Eye (tissue), 1 donor: ENCODE measurements around the gene TCIRG1.
A peak's percentile ranks its signal among the peaks of the same experiment; 100 is the strongest.

Source experiments
- DNase-seq: peaks from one replicate; pipeline ENCODE4 v3.0.0-alpha.2; 2015

TCIRG1 gene

GRCh38 chr11:68052137-68052873 is 13.5 kb downstream of the TCIRG1 start:
- DNase-seq = no peak

- peak; percentile 35 for DNase-seq
These were observed 14.3 kb downstream of the TCIRG1 start for GRCh38 chr11:68053117-68053516.

- DNase-seq = no peak
These were observed 15.4 kb downstream of the TCIRG1 start for GRCh38 chr11:68053981-68054812.

GRCh38 chr11:68056317-68057285 is 17.8 kb downstream of the TCIRG1 start:
- no peak for DNase-seq

GRCh38 chr11:68057807-68058206 is 19.0 kb downstream of the TCIRG1 start:
- DNase-seq = no peak

- no peak for DNase-seq
These were observed 22.7 kb downstream of the TCIRG1 start for GRCh38 chr11:68061508-68061907.

GRCh38 chr11:68064926-68065325 is 26.1 kb downstream of the TCIRG1 start:
- DNase-seq = no peak

- DNase-seq = no peak
These were observed 27.0 kb downstream of the TCIRG1 start for GRCh38 chr11:68065841-68066240.

- DNase-seq = no peak
These were observed 27.9 kb downstream of the TCIRG1 start for GRCh38 chr11:68066742-68067141.

GRCh38 chr11:68067991-68068390 is 29.2 kb downstream of the TCIRG1 start:
- no peak for DNase-seq

GRCh38 chr11:68071281-68072048 is 32.6 kb downstream of the TCIRG1 start:
- DNase-seq = no peak

- no peak for DNase-seq
These were observed 35.9 kb downstream of the TCIRG1 start for GRCh38 chr11:68074584-68075352.

GRCh38 chr11:68076371-68077042 is 37.7 kb downstream of the TCIRG1 start:
- DNase-seq = no peak

- no peak for DNase-seq
These were observed 39.1 kb downstream of the TCIRG1 start for GRCh38 chr11:68077617-68078582.

GRCh38 chr11:68080860-68081259 is 42.0 kb downstream of the TCIRG1 start:
- no peak for DNase-seq

- no peak for DNase-seq
These were observed 42.9 kb downstream of the TCIRG1 start for GRCh38 chr11:68081691-68082090.

GRCh38 chr11:68082481-68082880 is 43.7 kb downstream of the TCIRG1 start:
- no peak for DNase-seq

GRCh38 chr11:68083517-68083916 is 44.7 kb downstream of the TCIRG1 start:
- no peak for DNase-seq

GRCh38 chr11:68089679-68090078 is 50.9 kb downstream of the TCIRG1 start:
- DNase-seq = no peak

GRCh38 chr11:68090287-68090686 is 51.5 kb downstream of the TCIRG1 start:
- DNase-seq = no peak
